HG03039 (cell line): ENCODE data around the gene RPLP2.

Experiments
- ATAC-seq: cut with Tn5 transposase; IDR thresholded peaks from one replicate; pipeline ENCODE4 v1.9.1; 2021; ENCODE audit warnings: mild to moderate bottlenecking, moderate library complexity; ENCODE audit not compliant: unreplicated experiment

Gene RPLP2

DNA sequence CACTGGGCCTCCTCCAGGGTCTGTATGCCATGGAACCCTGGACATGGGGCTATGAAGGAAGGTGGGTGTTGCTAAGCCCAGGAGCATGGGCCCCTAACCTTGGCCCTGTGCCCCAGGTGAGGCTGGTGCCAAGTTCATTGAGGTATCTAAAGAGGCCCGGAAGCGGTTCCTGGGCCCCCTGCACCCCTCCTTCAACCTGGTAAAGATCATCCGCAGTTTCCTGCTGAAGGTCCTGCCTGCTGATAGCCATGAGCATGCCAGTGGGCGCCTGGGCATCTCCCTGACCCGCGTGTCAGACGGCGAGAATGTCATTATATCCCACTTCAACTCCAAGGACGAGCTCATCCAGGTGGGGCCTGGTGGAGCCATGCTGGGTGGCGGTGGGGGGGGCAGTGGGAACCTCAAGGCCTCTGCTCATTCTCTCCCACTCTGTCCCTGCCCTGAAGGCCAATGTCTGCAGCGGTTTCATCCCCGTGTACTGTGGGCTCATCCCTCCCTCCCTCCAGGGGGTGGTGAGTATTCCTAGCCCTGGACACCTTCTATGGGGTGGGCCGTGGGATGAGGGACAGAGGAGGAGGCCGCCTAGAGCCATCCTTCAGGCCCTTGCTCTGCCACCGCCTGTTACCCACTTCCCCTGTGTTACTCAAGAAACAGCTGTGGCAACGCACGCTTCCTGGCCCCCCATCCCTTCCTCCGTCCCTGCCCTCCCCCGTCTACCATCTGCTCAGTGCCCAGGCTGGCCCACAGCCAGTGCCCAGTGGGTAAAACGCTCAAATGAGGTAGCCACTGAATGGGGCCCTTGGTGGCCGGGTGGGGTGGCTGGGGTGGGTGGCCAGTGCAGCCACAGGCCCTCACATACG is 12.0 kb downstream of the RPLP2 start:
- no peak for ATAC-seq

DNA sequence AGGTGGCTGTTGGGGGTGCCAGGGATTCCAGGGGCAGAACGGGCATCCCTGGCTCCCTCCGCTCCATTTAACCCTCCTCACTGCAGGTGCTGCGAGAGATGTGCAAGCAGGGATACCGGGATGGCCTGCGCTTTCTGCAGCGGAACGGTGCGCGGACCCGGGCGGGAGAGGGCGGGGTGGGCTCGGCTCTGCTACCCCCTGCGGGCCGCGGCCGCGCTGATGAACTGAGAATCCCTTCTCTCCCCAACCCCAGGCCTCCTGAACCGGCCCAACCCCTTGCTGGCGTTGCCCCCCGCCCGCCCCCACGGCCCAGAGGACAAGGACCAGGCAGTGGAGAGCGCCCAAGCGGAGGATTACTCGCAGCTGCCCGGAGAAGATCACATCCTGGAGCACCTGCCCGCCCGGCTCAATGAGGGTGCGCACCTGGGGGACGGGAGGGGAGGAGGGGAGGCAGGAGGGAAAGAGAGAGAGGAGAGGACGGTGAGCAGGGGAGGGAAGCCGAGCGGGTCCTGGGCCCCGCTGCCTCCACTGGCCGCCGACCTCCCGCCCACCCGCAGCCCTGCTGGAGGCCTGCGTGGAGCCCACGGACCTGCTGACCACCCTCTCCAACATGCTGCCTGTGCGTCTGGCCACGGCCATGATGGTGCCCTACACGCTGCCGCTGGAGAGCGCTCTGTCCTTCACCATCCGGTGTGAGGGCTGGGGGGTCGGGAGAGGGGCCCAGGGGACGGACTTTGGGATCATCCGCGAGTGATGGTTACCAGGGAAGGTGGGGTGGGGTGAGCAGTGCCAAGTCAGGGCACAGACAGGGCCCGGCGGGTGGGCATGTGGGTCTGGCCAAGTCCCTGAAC is 13.9 kb downstream of the RPLP2 start:
- no peak for ATAC-seq

DNA sequence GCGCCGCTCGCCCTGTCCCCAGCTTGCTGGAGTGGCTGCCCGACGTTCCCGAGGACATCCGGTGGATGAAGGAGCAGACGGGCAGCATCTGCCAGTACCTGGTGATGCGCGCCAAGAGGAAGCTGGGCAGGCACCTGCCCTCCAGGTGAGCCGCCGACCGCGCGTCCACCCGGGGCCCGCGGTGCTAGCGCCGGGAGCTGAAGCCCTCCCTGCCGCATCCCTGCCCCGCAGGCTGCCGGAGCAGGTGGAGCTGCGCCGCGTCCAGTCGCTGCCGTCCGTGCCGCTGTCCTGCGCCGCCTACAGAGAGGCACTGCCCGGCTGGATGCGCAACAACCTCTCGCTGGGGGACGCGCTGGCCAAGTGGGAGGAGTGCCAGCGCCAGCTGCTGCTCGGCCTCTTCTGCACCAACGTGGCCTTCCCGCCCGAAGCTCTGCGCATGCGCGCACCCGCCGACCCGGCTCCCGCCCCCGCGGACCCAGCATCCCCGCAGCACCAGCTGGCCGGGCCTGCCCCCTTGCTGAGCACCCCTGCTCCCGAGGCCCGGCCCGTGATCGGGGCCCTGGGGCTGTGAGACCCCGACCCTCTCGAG is 14.6 kb downstream of the RPLP2 start:
- ATAC-seq = no peak

DNA sequence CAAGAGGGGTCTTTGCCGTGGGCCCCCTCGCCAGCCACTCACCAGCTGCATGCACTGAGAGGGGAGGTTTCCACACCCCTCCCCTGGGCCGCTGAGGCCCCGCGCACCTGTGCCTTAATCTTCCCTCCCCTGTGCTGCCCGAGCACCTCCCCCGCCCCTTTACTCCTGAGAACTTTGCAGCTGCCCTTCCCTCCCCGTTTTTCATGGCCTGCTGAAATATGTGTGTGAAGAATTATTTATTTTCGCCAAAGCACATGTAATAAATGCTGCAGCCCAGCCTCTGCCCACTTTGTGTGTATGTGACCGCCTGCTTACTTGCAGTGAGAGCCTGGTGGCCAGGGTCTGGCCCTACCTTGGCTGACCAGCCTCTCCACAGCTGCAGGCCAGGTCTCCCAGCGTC is 15.2 kb downstream of the RPLP2 start:
- ATAC-seq = no peak

DNA sequence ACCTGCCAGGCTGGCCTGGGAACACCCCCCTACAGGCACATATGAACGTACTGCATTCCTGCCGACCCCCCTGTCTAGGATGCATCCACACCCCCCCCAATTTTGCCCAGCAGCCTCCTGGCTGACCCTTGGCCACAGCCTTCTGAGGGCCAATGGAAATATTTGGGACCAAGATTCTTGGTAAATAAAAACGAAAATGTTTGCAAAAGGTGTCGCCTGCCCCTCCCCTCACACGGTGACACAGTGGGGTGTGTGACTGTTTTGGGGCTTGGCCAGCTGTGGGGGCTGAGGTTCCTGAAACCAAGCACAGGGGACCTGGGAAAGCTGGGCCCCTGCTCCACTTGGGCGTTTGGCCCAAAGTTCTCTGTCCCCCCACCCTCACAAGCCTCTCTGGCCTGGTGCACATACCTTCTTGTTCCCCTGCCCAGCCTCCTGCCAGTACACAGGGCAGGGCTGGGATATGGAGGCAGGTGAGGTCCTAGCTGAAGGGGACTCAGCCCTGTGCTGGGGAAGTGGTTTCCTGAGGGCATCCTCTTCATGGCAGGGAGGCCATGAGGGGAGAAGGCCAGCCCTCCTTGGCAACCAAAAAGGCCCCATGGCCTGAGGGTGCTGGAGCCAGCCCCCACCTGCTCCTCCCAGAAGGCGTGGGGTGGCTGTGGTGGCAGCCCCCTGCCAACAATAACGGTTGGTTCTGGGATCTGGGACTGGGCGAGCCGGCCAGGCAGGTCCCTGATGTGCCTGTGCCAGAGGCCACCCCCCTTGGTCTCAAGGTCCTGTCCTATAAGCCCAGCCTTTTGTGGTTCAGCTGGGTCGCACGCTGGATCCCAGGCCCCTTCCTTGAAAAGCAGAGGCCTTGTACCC is 15.8 kb downstream of the RPLP2 start:
- no peak for ATAC-seq

DNA sequence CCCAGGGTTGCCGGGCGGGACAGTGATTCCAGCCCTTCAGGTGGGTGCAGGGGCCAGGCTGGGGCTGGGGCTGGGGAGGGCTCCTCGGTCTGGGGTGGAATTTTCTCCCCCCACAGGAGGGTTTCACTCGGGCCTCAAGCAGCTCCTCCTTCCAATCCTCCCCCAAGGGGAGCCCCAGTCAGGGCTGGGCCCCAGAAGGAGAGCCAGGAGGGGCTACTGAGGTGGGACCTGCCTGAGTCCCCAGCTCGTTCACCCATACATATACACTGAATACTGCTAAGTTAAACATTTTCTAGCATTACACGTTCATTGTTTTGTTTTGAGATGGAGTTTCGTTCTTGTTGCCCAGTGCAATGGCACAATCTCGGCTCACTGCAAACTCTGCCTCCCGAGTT is 16.5 kb downstream of the RPLP2 start:
- ATAC-seq = no peak

DNA sequence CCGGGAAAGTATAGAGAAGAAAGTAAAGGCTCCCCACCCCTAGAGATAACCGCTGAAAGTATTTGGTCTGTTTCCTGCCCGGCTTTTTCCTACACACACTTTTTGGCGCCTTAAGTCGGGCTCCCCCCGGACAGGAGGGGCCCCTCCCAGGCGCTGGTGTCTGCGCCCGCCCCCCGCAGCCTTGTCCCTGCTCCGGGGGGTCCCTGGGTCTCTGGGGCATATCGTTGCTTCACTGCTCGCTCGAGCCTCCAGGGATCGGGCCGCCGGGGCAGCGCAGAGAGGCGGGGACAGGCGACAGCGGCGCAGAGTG is 17.0 kb downstream of the RPLP2 start:
- no peak for ATAC-seq

DNA sequence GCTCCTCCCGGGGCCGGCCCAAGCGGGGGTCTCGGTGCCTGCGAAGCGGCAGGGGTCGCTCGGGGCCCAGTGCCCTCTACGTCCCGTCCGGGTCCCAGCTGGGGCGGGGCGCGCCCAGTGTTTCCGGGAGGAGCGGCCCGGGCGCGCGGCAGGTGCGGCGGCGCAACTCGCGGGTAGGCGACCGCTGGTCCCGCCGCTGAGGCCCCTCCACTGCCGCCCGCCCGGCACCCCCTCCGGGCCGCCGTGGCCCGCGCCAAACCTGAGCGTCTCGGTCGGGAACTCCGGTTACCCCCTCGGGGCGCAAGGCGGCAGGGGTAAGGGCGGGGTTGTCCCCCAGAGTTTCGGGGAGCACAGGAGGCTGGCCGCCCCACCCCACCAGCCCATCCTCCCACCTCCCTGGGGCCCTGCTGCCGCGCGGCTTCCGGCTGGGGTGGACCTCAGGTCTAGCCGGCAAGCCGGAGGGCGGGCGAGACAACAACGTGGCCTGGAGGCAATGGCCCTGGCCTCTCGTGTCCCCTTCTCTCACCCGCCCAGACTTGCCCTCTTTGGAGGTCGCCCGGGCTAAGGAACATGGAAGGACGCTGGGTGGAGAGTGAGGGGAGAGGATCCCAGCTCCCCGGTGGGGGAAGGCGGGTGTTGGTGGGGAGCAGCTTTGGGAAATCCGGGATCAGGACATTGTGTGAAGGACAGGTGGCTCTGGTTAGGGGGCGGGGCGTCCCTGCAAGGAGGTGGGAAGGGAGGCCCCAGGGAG is 17.6 kb downstream of the RPLP2 start:
- ATAC-seq = no peak

DNA sequence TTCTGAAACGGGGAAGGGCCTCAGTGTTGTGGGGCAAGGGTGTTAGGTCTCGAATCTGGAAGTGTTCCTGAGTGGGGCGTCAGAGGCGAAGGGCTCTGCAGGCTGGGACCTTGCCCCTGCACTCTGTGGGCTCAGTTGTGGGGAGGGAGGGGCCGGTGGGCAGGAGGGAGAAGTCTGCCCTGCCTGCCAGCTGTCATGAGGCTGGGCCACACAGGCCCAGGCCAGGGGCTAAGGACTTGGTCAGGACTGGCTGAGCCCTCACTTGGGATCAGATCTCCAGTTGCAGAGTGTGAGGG is 18.1 kb downstream of the RPLP2 start, which contains the start of gene CRACR2B:
Gene CRACR2B (plus strand): TSS at position 23 of the 296 bp plus-strand sequence. CDS start 689 bp downstream, outside the sequence.
- ATAC-seq = no peak

DNA sequence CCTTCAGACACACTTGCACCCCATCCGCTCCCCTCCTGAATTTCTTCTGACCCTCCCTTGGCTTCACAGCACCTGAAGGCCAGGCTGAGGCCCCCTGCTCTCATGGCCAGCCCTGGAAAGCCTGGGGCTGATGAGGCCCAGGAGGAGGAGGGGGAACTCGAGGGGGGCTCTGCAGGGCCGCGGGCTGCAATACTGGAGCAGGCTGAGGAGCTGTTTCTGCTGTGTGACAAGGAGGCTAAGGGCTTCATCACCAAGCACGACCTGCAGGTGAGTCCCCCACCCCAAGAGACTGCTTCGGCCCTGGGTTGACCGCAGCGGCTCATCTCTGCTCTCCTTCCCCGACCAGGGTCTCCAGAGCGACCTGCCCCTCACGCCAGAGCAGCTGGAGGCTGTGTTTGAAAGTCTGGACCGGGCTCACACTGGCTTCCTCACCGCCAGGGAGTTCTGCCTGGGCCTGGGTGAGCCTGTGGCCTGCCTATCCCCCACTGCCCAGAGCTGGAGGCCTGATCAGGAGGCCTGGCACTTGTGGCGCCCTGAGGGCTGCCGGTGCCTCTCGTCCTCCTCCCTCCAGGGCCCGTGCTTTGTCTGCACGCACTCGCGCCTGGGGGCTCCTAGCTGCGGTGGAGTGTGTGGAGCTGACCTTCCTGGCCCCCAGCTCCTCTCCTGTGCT is 18.9 kb downstream of the RPLP2 start:
- ATAC-seq = no peak

DNA sequence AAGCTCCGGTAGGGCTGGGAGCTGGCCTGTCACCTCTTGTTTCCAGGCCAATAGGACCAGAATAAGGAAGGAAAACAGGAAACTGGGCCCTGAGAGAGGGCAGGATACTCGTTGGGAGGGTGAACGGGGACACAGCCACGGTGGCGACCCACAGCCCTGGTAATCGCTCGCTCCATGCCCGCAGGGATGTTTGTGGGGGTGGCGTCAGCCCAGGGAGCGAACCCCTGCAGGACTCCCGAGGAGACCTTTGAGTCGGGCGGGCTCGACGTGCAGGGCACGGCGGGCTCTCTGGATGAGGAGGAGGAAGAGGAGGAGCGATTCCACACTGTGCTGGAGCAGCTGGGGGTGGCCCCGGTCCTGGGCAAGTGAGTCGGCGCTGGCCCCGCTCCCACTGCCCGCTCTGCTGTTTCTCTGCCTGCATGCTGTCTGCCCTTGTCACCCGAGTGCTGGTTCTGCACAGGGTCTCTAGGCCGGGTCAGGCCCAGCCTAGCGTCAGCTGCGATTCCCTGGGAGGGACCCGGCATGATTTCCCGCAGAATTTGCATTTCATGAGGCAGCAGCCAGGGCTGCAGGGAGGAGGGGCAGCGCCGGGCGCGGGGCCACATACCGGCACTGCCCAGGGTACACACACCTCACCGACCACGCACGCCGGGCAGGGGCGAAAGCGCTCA is 19.5 kb downstream of the RPLP2 start:
- no peak for ATAC-seq

DNA sequence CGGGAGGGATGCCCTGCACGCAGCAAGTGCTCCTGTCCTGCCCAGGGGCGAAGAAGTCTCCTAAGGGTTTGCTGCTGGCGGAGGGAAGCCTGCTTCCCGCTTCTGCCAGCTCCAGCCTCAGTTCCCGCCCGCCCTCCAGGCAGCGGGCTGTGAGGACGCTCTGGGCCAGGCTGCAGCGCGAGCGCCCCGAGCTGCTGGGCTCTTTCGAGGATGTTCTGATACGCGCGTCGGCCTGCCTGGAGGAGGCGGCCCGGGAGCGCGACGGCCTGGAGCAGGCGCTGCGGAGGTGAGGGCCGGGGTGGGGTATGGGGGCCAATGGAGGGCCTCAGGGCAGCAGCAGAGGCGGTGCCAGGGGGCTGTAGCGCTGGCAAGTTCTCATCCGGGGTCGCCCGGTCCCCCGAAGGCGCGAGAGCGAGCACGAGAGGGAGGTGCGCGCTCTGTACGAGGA is 20.1 kb downstream of the RPLP2 start:
- ATAC-seq = no peak

DNA sequence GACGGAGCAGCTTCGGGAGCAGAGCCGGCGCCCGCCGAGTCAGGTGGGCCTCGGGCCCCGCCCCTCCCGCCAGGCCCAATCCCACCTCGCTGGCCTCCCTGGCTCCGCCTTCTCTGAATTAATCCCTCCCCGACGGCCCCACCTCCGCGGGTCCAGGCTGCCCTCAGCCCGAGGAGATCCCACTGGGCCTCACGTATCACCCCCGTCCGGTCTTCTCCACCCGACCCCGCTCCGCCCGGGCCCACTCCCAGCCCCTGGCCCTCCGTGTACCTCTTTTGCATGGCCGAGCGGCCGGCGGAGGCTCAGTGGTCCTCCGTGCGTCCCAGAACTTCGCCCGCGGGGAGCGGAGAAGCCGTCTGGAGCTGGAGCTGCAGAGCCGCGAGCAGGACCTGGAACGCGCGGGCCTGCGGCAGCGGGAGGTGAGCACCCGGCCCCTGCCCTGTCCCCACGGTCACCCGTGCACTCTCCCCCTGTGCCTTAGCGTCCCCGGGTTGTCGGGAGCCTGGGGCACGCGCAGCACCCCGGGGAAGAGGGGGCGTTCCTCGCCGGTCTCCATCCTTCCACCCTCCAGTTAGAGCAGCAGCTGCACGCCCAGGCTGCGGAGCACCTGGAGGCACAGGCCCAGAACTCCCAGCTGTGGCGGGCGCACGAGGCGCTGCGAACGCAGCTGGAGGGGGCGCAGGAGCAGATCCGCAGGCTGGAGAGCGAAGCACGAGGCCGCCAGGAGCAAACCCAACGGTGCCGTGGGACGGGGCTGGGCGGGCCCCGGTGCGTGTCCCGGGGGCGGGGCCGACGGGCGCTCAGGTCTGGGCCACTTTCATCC is 20.7 kb downstream of the RPLP2 start:
- ATAC-seq = no peak

DNA sequence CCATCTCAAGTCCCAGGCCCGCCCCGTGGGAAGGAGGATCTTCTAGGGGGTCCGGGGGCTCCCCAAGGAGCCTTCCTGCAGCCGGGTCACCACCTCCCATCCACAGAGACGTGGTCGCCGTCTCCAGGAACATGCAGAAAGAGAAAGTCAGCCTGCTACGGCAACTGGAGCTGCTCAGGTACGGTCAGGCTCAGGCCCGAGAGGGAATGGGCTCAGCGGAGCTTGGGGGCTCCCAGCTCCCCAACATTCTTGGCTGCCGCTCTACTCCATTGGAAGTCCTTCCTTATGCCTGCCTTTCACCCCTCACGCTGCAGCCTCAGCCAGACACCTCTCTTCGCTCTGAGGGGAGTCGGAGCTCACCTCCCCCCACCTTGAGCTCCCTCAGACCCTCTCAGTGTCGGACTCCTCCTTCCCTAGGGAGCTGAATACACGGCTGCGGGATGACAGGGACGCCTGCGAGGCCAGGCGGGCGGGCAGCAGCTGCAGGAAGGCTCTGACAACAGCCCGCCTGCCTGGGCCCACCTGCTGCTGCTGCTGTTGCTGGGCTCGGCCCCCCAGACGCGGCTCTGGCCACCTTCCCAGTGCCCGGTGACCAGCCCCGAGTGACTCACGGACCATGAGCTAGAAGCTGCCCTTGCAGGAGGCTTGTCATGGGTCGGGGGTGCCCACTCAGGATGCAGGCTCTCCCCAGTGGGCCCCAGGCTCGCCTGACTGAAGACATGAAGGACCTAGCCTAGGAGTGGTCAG is 21.5 kb downstream of the RPLP2 start:
- ATAC-seq = no peak

DNA sequence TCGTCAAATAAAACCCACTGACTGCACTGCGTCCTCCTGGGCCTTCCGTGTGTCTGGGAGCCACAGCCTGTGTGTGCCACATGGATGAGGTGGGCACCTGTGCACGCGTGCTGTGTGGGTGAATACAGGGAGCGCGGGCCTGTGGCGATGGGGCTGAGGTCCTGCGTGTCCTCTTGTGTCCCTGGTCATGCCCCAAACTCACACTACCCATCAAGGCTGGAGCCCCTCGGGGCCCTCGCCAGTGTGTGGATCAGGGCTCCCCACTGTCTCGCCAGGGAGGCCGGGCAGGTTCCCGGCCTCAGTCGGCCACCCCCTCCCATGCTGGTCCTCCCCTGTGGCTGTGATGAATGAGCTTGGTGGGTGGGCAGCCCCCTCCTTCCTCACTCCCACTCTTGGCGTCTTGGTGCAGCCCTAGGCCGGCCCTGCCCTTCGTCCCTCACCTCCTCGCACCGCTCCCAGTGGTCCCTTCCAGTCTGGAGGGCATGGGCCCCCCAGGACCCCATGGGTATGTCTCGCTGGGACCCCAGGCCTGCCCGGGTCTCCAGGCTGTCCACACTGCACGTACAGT is 22.3 kb downstream of the RPLP2 start:
- no peak for ATAC-seq

DNA sequence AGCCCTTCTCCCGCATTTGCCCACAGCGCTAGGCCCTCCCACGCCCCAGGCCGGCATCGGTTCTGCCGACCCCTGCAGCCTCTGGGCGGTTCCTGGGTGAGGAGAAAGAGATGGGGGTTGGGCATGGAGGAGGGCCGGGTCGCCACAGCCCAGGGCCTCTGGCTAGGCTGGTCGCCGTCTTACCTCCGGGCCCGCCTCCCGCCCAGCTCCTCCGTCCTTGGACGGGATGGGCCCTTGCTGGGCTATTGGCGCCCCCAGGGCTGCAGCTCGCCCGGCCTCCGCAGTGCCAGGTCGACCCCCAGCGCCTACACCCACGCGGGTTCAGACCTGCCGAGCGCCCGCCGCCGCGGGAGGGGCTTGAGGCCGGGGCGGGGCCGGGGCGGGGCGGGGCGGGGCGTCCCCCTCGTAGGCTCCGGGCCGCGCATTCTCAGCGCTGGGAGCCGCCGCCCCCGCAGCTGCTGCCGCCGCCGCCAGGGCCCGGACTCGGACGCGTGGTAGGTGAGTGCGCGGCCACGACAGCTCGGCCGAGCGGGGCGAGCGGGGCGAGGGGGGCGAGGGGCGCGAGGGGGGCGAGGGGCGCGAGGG is 22.9 kb downstream of the RPLP2 start, which contains the start of gene CD151:
Gene CD151 (plus strand): TSS at position 424 of the 585 bp plus-strand sequence. CDS start 3,118 bp downstream, outside the sequence.
- no peak for ATAC-seq
